Measurements from ENCODE around the gene CDC25A. TPM values are rescaled to one million over a fixed set of nuclear protein-coding genes. Genes with fewer than 3 reads are reported as not detected.

The CDC25A gene
- total and polyA plus RNA-seq, 8 donors, result 2.8 to 8.9 (median 6.7) TPM

- no peak overlapping the region for H3K4me3 ChIP-seq
- H3K36me3 ChIP-seq, result no peaks in the 10 kb centered on the region
- no peak for DNase-seq
- H3K27ac ChIP-seq, result no peak overlapping the region
- H3K4me1 ChIP-seq, result peaks cover 13 to 91% of the 10 kb centered on the region in 2 donors
- ATAC-seq, result no peak
- H3K27me3 ChIP-seq, result no peaks in the 10 kb centered on the region
- TF ChIP-seq CTCF (IDR thresholded peaks at IDR 0.05), result no peak
- H3K9me3 ChIP-seq, result no peaks in the 10 kb centered on the region
- intact Hi-C loops (cut with DNase I), result no loop called here
These were observed 31.3 kb upstream of the CDC25A start for GRCh38 chr3:48219543-48219942.

- DNase-seq (no peak), ATAC-seq (no peak)
- no peak overlapping the region for H3K27ac ChIP-seq
- no peaks in the 10 kb centered on the region for H3K27me3 ChIP-seq
- H3K9me3 ChIP-seq, result no peaks in the 10 kb centered on the region
- H3K4me1 ChIP-seq, result peaks cover 13 to 86% of the 10 kb centered on the region in 2 donors
- intact Hi-C loops (cut with DNase I), result no loop called here
- no peak overlapping the region for H3K4me3 ChIP-seq
- H3K36me3 ChIP-seq, result no peaks in the 10 kb centered on the region
- TF ChIP-seq CTCF (IDR thresholded peaks at IDR 0.05), result no peak
These were observed 30.3 kb upstream of the CDC25A start for GRCh38 chr3:48218537-48218936.

- Histone ChIP-seq H3K4me1 (peaks cover 13 to 75% of the 10 kb centered on the region in 2 donors), H3K36me3 (no peaks in the 10 kb centered on the region), H3K4me3 (no peak overlapping the region), H3K9me3 (no peaks in the 10 kb centered on the region), H3K27ac (peak overlapping the region in 1 of 2 donors; percentile 55), H3K27me3 (no peaks in the 10 kb centered on the region)
- intact Hi-C loops (cut with DNase I), result no loop called here
- no peak for TF ChIP-seq CTCF (IDR thresholded peaks at IDR 0.05)
- DNase-seq (peak in 1 of 4 donors; percentile 50), ATAC-seq (no peak)
These were observed 29.2 kb upstream of the CDC25A start for GRCh38 chr3:48217449-48217848.

DNA sequence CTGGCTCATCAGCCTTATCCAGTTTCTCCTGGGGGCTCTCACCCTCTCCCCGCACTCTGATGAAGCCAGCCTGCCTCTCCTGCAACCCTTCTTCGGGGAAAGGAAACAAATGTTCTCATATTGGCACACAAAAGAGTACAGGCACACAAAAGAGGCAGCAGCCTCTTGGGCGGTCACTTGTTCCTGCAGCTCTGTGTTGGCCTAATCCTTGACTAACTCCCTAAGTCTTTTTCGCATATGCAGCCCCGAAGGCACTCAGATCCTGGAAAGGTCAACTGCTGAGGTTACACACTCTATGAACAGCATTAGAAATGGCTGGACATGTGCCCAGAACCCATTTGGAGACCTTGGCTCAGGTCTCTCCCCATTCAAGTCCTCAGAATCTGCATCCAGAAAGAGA is 27.7 kb upstream of the CDC25A start:
- intact Hi-C loops (cut with DNase I), result no loop called here
- ATAC-seq, result peak; percentile 81
- peak overlapping the region; percentile 66 to 71 for H3K27ac ChIP-seq

GRCh38 chr3:48215466-48215865 is 27.2 kb upstream of the CDC25A start:
- DNase-seq (peak in 3 of 4 donors; percentile 45 to 92 (median 83)), ATAC-seq (peak; percentile 82)
- intact Hi-C loops (cut with DNase I), result no loop called here
- Histone ChIP-seq H3K36me3 (no peaks in the 10 kb centered on the region), H3K27ac (peak overlapping the region; percentile 66 to 71), H3K9me3 (no peaks in the 10 kb centered on the region), H3K27me3 (no peaks in the 10 kb centered on the region), H3K4me1 (peaks cover 13 to 57% of the 10 kb centered on the region in 2 donors), H3K4me3 (no peak overlapping the region)
- no peak for TF ChIP-seq CTCF (IDR thresholded peaks at IDR 0.05)

More for the DNA sequence above, 27.7 kb upstream of the CDC25A start:
- Histone ChIP-seq H3K4me3 (no peak overlapping the region), H3K9me3 (no peaks in the 10 kb centered on the region), H3K27me3 (no peaks in the 10 kb centered on the region), H3K36me3 (no peaks in the 10 kb centered on the region), H3K4me1 (peaks cover 13 to 60% of the 10 kb centered on the region in 2 donors)
- no peak for TF ChIP-seq CTCF (IDR thresholded peaks at IDR 0.05)
- DNase-seq, result peak in 2 of 4 donors; percentile 66 to 69

Data from left lung (tissue), 10 donors.